HepG2 (cell line): ENCODE data around the gene DOCK1. TPM values are rescaled to one million over a fixed set of nuclear protein-coding genes. Genes with fewer than 3 reads are reported as not detected.

Experiments
- ATAC-seq: fragments of 200-7000 bp; cut with Tn5 transposase; 3 replicates; pipeline ENCODE4 v1.9.1; 2020; ENCODE audit warnings: mild to moderate bottlenecking, moderate library complexity
- BruUV-seq: library from RNA; stranded (reverse); fragments of 400-500 nt; replicated peaks from 2 replicates; lab custom pipeline; 2021; lab: Mats Ljungman, UMichigan
- CTCF ChIA-PET: fragments of 300-600 bp; formaldehyde crosslinking; extraction: SDS; loops from one replicate; lab custom pipeline; 2021; ENCODE audit warnings: low total read pairs, inconsistent platforms, low intra/inter-chr PET ratio; lab: Yijun Ruan, JAX
- POLR2A ChIA-PET: fragments of 350-600 bp; sonication (Branson Sonifier 250); formaldehyde crosslinking; loops from one replicate; lab custom pipeline; 2020; ENCODE audit warnings: antibody characterized with exemption, inconsistent platforms; lab: Yijun Ruan, JAX
- DNase-seq: peaks from one replicate; pipeline ENCODE4 v3.0.0-alpha.2; 2015; ENCODE audit warnings: low spot score
- FAIRE-seq: peaks from 3 replicates; lab custom pipeline; 2011; peaks lifted over from hg19 to GRCh38; lab: Jason Lieb, UNC
- H2AFZ ChIP-seq: one replicate; pipeline ENCODE4 v1.6.1; 2011; ENCODE audit warnings: low read length, inconsistent platforms
- H3K27ac ChIP-seq: fragments of 300-600 bp; 3 replicates; pipeline ENCODE4 v1.8.0; 2011; ENCODE audit warnings: mixed run types, mild to moderate bottlenecking, mixed read lengths, low read length, inconsistent platforms; ENCODE audit not compliant: insufficient read depth; ENCODE audit errors: extremely low read length
- H3K27me3 ChIP-seq, 2 experiments: fragments of 200-600 bp in 1 of 2; 2 replicates in 1 of 2; 3 replicates in 1 of 2; pipeline versions ENCODE4 v1.6.0 to v1.8.0; 2011; ENCODE audit warnings: low read length in 2 of 2, mild to moderate bottlenecking in 2 of 2, moderate library complexity in 2 of 2, inconsistent platforms in 1 of 2; ENCODE audit not compliant: insufficient read depth in 2 of 2, control insufficient read depth in 1 of 2
- H3K36me3 ChIP-seq, 2 experiments: fragments of 200-600 bp in 1 of 2; replicated peaks in 1 of 2; 2 replicates in 1 of 2; 3 replicates in 1 of 2; pipeline versions ENCODE4 v1.5.1 to v1.8.0; 2011; ENCODE audit warnings: low read length in 2 of 2, inconsistent platforms in 1 of 2; ENCODE audit not compliant: insufficient read depth in 2 of 2, control insufficient read depth in 1 of 2
- H3K4me1 ChIP-seq: 2 replicates; pipeline ENCODE4 v1.5.1; 2012; ENCODE audit warnings: low read length, inconsistent platforms; ENCODE audit not compliant: insufficient read depth
- H3K4me2 ChIP-seq: 2 replicates; pipeline ENCODE4 v1.6.0; 2011; ENCODE audit warnings: low read depth, low read length, inconsistent platforms
- H3K4me3 ChIP-seq, 3 experiments: fragments of 200-600 bp in 1 of 3; sonication (generic), shearing (Covaris generic) in 1 of 3; replicated peaks in 1 of 3; 2 replicates each; pipeline ENCODE4 v1.5.1; 2011 to 2016; ENCODE audit warnings: low read length in 3 of 3, inconsistent platforms in 2 of 3, low read depth in 2 of 3, mild to moderate bottlenecking in 2 of 3, control low read depth in 1 of 3, mixed read lengths in 1 of 3; ENCODE audit not compliant: insufficient read depth in 1 of 3
- H3K79me2 ChIP-seq: one replicate; pipeline ENCODE4 v1.6.1; 2011; ENCODE audit warnings: low read length, inconsistent platforms; ENCODE audit not compliant: insufficient read depth
- H3K9ac ChIP-seq: 2 replicates; pipeline ENCODE4 v1.6.0; 2011; ENCODE audit warnings: mild to moderate bottlenecking, low read depth, low read length, inconsistent platforms; ENCODE audit not compliant: insufficient read depth
- H3K9me3 ChIP-seq: 2 replicates; pipeline ENCODE4 v1.5.1; 2012; ENCODE audit warnings: mild to moderate bottlenecking, low read length
- H4K20me1 ChIP-seq: 2 replicates; pipeline ENCODE4 v1.6.0; 2011; ENCODE audit warnings: inconsistent platforms, mild to moderate bottlenecking, low read length, moderate library complexity; ENCODE audit not compliant: insufficient read depth
- BHLHE40 ChIP-seq: IDR thresholded peaks from 2 replicates; pipeline ENCODE4 v1.6.1; 2011; ENCODE audit warnings: low read length, improper control_type of control experiment
- CENPT ChIP-seq: sonication (generic); formaldehyde crosslinking; IDR thresholded peaks from 2 replicates; pipeline ENCODE4 v1.8.0; 2022; ENCODE audit warnings: low read depth, mild to moderate bottlenecking, moderate library complexity, missing genetic modification reagents
- CREM ChIP-seq, 2 experiments: sonication (generic) in 1 of 2; formaldehyde crosslinking in 1 of 2; IDR thresholded peaks; 2 replicates each; pipeline versions ENCODE4 v1.4.0 to v1.6.1; 2016 to 2020; ENCODE audit warnings: antibody characterized with exemption in 1 of 2, mild to moderate bottlenecking in 1 of 2, missing genetic modification reagents in 1 of 2
- GATA4 ChIP-seq: sonication (generic); IDR thresholded peaks from 2 replicates; pipeline ENCODE4 v1.6.1; 2016; ENCODE audit warnings: antibody characterized with exemption, low read depth, borderline replicate concordance
- GPN1 ChIP-seq: sonication (generic); formaldehyde crosslinking; IDR thresholded peaks from 2 replicates; pipeline ENCODE4 v1.5.1; 2020; ENCODE audit warnings: missing genetic modification reagents, borderline replicate concordance
- HNF4A ChIP-seq: sonication (generic); formaldehyde crosslinking; IDR thresholded peaks from 2 replicates; pipeline ENCODE4 v1.4.0; 2020; ENCODE audit warnings: missing genetic modification reagents
- MNT ChIP-seq: fragments of 450-650 bp; IDR thresholded peaks from 2 replicates; pipeline ENCODE4 v1.6.1; 2016
- SCMH1 ChIP-seq: sonication (generic); formaldehyde crosslinking; IDR thresholded peaks from 2 replicates; pipeline ENCODE4 v1.9.0; 2021; ENCODE audit warnings: missing genetic modification reagents, mild to moderate bottlenecking, borderline replicate concordance
- THYN1 ChIP-seq: sonication (generic); formaldehyde crosslinking; IDR thresholded peaks from 2 replicates; pipeline ENCODE4 v1.8.1; 2023; ENCODE audit warnings: low read depth, mild to moderate bottlenecking, moderate library complexity, missing genetic modification reagents, borderline replicate concordance
- USF2 ChIP-seq, 2 experiments: sonication (generic) in 1 of 2; formaldehyde crosslinking in 1 of 2; IDR thresholded peaks; 2 replicates each; pipeline versions ENCODE4 v1.5.1 to v1.6.1; 2011 to 2020; ENCODE audit warnings: borderline replicate concordance in 1 of 2, low read depth in 1 of 2, low read length in 1 of 2, mild to moderate bottlenecking in 1 of 2, missing genetic modification reagents in 1 of 2, moderate library complexity in 1 of 2
- ZBTB46 ChIP-seq: sonication (generic); formaldehyde crosslinking; IDR thresholded peaks from 2 replicates; pipeline ENCODE4 v1.4.0; 2020; ENCODE audit warnings: mild to moderate bottlenecking, missing genetic modification reagents, borderline replicate concordance
- ZNF251 ChIP-seq: sonication (generic); formaldehyde crosslinking; IDR thresholded peaks from 2 replicates; pipeline ENCODE4 v1.9.0; 2021; ENCODE audit warnings: mild to moderate bottlenecking, missing genetic modification reagents
- ZNF619 ChIP-seq: sonication (generic); formaldehyde crosslinking; IDR thresholded peaks from 2 replicates; pipeline ENCODE4 v1.4.0; 2020; ENCODE audit warnings: mild to moderate bottlenecking, missing genetic modification reagents
- WGBS: methylation state at CpG from one replicate; pipeline ENCODE4 v1.1.6; 2017; ENCODE audit warnings: low lambda C conversion rate; 5-methylcytosine and 5-hydroxymethylcytosine counted together
- in situ Hi-C: cut with HindIII; loops from 2 replicates; pipeline ENCODE4 v1.10.0; 2017; ENCODE audit warnings: low pct_unique_long_range_greater_than_20kb; ENCODE audit not compliant: extremely low pct_ligation_motif_present
- intact Hi-C: fragments of 100-400 bp; cut with micrococcal nuclease; formaldehyde crosslinking; loops from one replicate; pipeline ENCODE4 v1.10.0; 2022; ENCODE audit not compliant: unreplicated experiment
- polyA plus RNA-seq, 8 experiments: library from polyadenylated mRNA; depleted of rRNA in 3 of 8; stranded (reverse) in 7 of 8; unstranded in 1 of 8; fragments of >200 nt; fragmentation: Illumina TruSeq in 4 of 8; extraction: Trizol in 4 of 8; gene quantifications; 2 replicates each; pipeline versions ENCODE4 v1.2.1 to v1.2.3, GENCODE V29; 2011 to 2016; ENCODE audit warnings: low read depth in 4 of 8, missing spikeins in 1 of 8, mixed read lengths in 1 of 8; ENCODE audit not compliant: insufficient read depth in 1 of 8
- total RNA-seq, 5 experiments: library from RNA; depleted of rRNA; stranded (reverse); fragments of >200 nt; fragmentation: Illumina TruSeq; extraction: Trizol; gene quantifications; 2 replicates each; pipeline ENCODE4 v1.2.3, GENCODE V29; 2016; ENCODE audit warnings: low read depth in 1 of 5

Gene DOCK1
- total and polyA plus RNA-seq, 2 of the 13 experiments (the other 11 are each of a cell fraction or from before 2014, with no cell fraction given), result 8.3 to 25.5 TPM

- H3K27me3 ChIP-seq, result peaks cover 7 to 26% of the 10 kb centered on the region in 2 experiments; a peak in 4 of 5 replicates
- intact Hi-C loops (no loop called here), in situ Hi-C loops (no loop called here)
- H3K36me3 ChIP-seq, result no peaks in the 10 kb centered on the region
- peak; percentile 20 for DNase-seq
- peaks cover 9% of the 10 kb centered on the region for H3K4me1 ChIP-seq
- H2AFZ ChIP-seq, result no peak overlapping the region
- no peak; the same call in 1 of the 3 replicates for ATAC-seq
- TF ChIP-seq THYN1 (CRISPR knock-in tag) (no peak), ZBTB46 (CRISPR knock-in tag) (no peak), ZNF251 (CRISPR knock-in tag) (no peak), GPN1 (CRISPR knock-in tag) (no peak), USF2 (IDR thresholded peaks at IDR 0.05; ENCODE audit: low read depth, low read length) (peak; percentile 31; the same call in 1 of the 2 replicates), USF2 (CRISPR knock-in tag; IDR thresholded peaks at IDR 0.05; ENCODE audit: borderline replicate concordance) (no peak), BHLHE40 (peak; percentile 79), CREM (IDR thresholded peaks at IDR 0.05) (no peak), CREM (CRISPR knock-in tag; IDR thresholded peaks at IDR 0.05) (no peak), CENPT (CRISPR knock-in tag) (no peak), MNT (peak; percentile 45; the same call in 1 of the 2 replicates), GATA4 (no peak), ZNF619 (CRISPR knock-in tag) (no peak), SCMH1 (CRISPR knock-in tag) (no peak), HNF4A (CRISPR knock-in tag) (peak; percentile 52; the same call in 1 of the 2 replicates)
- TF ChIP-seq, all 625 proteins: peak for 4
- H3K4me2 ChIP-seq, result no peak overlapping the region
- FAIRE-seq, result no peak
- POLR2A ChIA-PET, result interaction anchor here (1.2 kb wide), 1 partner anchor 17 kb away, joined by 3 read pairs; no protein-coding TSS in a partner anchor
- WGBS, result 0% methylated on average over 2 of the region's 5 CpGs
- CTCF ChIA-PET, result no interaction called here
- no peak overlapping the region for H3K27ac ChIP-seq
- no peak overlapping the region for H3K4me3 ChIP-seq
- no peaks in the 10 kb centered on the region for H4K20me1 ChIP-seq
- no TSS peak for BruUV-seq
- H3K9me3 ChIP-seq, result no peaks in the 10 kb centered on the region
- H3K79me2 ChIP-seq, result no peaks in the 10 kb centered on the region
- H3K9ac ChIP-seq, result no peak overlapping the region
These were observed 563.4 kb downstream of the DOCK1 start for GRCh38 chr10:127468632-127469031.
